A549 treated with ZK216348 at 1 μM for 4 hours (cell line): Measurements from ENCODE around the gene KRTAP4-8. TPM values are rescaled to one million over a fixed set of nuclear protein-coding genes. Genes with fewer than 3 reads are reported as not detected.

Experiments
- total RNA-seq: library from RNA; stranded (reverse); fragments of 200-300 nt; extraction: Qiagen RNA extraction; gene quantifications from 5 replicates; pipeline ENCODE4 v1.2.3, GENCODE V29; 2022; ENCODE audit warnings: low read depth

KRTAP4-8 gene
- not detected in 5 replicates for total RNA-seq

DNA sequence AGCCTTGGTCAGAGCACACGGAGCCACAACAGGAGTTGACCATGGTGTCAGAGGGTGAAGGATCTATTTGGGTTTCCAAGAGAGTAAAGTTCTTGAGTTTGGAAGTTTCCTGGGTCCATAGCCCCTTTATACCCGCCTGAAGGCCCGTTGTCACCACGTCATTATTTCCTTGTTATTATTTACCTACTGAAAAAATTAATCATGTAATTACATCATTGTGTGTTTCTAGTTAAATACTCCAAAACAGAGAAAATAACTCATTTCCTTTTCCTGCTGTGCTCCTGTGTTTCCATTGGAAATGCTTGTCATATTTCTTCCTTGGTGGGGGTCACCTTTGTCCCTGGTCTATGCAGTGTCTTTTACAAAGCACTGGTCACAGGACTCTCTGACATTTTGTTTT, at the start of gene KRTAP4-8:
TSS of gene KRTAP4-8 (minus strand) at position 101 of the 400 bp plus-strand sequence. CDS start at position 43, 58 bp downstream.

GRCh38 chr17:41140360-41141131, 42.6 kb upstream of the KRTAP4-8 start, which contains the start of gene KRTAP4-6:
Gene KRTAP4-6, minus strand, starts transcription at chr17:41140544. Its CDS starts 57 bp downstream, at chr17:41140487.

GRCh38 chr17:41123991-41124371, 26.0 kb upstream of the KRTAP4-8 start, which contains the start of gene KRTAP4-12:
Gene KRTAP4-12, minus strand, starts transcription at chr17:41124182. Its CDS starts 60 bp downstream, at chr17:41124122.

DNA sequence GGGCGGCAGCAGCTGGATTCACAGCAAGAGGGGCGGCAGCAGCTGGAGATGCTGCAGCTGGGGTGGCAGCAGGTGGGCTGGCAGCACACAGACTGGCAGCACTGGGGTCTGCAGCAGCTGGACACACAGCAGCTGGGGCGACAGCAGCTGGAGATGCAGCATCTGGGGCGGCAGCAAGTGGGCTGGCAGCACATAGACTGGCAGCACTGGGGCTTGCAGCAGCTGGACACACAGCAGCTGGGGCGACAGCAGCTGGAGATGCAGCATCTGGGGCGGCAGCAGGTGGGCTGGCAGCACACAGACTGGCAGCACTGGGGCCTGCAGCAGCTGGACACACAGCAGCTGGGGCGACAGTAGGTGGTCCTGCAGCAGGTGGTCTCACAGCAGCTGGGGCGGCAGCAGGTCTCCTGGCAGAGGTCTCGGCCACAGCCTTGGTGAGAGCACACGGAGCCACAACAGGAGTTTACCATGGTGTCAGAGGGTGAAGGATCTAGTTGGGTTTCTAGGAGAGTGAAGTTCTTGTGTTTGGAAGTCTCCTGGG, 20.0 kb upstream of the KRTAP4-8 start, which contains the start of gene KRTAP4-11:
TSS of gene KRTAP4-11 (minus strand) at position 528 of the 541 bp plus-strand sequence. CDS start at position 470, 58 bp downstream.

DNA sequence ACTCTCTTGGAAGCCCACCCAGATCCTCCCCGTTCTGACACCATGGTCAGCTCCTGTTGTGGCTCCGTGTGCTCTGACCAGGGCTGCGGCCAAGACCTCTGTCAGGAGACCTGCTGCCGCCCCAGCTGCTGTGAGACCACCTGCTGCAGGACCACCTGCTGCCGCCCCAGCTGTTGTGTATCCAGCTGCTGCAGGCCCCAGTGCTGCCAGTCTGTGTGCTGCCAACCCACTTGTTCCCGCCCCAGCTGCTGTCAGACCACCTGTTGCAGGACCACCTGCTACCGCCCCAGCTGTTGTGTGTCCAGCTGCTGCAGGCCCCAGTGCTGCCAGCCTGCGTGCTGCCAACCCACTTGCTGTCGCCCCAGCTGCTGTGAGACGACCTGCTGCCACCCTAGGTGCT, 7.4 kb upstream of the KRTAP4-8 start, which contains the start of gene KRTAP4-9:
TSS of gene KRTAP4-9 (plus strand) at position 43 of the 400 bp plus-strand sequence. CDS start at position 43, 0 bp downstream.

GRCh38 chr17:41101586-41102259, 3.8 kb upstream of the KRTAP4-8 start, which contains the start of gene KRTAP4-16:
Gene KRTAP4-16, minus strand, starts transcription at chr17:41102209. Its CDS starts 0 bp downstream, at chr17:41102209.

DNA sequence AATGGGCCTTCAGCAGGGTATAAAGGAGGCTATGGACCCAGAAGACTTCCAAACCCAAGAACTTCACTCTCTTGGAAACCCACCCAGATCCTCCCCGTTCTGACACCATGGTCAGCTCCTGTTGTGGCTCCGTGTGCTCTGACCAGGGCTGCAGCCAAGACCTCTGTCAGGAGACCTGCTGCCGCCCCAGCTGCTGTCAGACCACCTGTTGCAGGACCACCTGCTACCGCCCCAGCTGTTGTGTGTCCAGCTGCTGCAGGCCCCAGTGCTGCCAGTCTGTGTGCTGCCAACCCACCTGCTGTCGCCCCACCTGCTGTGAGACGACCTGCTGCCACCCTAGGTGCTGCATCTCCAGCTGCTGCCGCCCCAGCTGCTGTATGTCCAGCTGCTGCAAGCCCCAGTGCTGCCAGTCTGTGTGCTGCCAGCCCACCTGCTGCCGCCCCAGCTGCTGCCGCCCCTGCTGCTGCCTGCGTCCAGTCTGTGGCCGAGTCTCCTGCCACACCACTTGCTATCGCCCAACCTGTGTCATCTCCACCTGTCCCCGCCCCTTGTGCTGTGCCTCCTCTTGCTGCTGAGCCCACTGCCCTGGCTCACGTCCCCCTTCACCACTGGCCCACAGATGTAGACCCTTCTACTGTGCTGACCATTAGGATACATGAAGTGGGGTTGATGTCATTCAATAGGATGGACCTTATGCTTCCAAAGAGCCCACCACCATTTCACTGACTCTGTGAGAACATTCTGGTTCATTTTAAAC, 13.7 kb downstream of the KRTAP4-8 start, which contains the start of gene KRTAP4-7:
TSS of gene KRTAP4-7 (plus strand) at position 51 of the 757 bp plus-strand sequence. CDS start at position 108, 57 bp downstream.

DNA sequence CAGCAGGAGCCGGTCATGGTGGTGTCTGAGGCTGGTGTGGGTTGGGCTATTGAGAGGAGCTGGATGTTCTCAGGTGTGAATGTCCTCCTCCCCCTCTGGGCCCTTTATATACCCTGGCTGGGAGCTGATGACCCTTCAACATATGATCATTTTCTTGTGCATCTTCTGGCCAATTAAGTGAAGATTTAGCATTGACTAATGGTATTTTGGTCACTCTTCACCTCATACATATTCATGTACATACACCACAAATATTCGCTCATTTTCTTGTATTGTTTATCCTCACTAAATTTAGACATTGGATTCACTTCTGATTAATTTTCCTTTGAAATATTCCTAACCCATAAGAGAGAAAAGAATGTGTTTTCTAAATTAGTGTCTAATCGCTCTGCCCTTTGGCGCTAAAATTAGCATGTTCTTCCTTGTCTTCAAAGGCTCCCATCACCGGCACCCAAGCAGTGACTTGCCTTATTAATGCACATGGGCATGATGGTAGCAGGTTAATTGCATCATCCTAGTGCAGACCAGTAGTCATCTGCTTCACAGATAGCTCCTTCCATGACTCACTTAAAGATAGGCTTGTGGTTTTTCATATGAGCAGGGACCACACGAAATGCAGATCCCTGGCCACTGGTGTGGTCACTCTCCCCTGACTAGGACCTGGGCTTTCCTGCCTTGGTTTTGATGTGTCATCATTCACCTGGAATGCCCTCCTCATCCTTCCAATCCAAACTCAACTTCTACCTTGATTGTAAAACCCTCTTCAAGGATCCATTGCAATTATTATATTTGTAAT, 31.9 kb downstream of the KRTAP4-8 start, which contains the start of gene KRTAP2-4:
TSS of gene KRTAP2-4 (minus strand) at position 51 of the 796 bp plus-strand sequence. CDS start at position 17, 34 bp downstream.

GRCh38 chr17:41060052-41060604, 37.8 kb downstream of the KRTAP4-8 start, which contains the start of gene KRTAP2-3:
Gene KRTAP2-3, minus strand, starts transcription at chr17:41060114. Its CDS starts 64 bp downstream, at chr17:41060050.

GRCh38 chr17:41055130-41055529, 42.8 kb downstream of the KRTAP4-8 start, which contains the start of gene KRTAP2-2:
Gene KRTAP2-2, minus strand, starts transcription at chr17:41055230. Its CDS starts 19 bp downstream, at chr17:41055211.

Other genes starting within 250 kb of the KRTAP4-8 start
- not detected in 5 replicates for gene KRT12, start 230.9 kb downstream of the KRTAP4-8 start, total RNA-seq
- gene KRT20, start 212.9 kb downstream of the KRTAP4-8 start, total RNA-seq: 0.18 to 0.61 TPM (median 0.31 TPM) in 5 replicates
- 0.08 to 0.31 TPM (median 0.18 TPM) in 3 of 5 replicates, not detected in the others for gene KRT23, start 160.5 kb downstream of the KRTAP4-8 start, total RNA-seq
- gene KRT39, start 131.2 kb downstream of the KRTAP4-8 start, total RNA-seq: not detected in 5 replicates
- not detected in 5 replicates for gene KRT40, start 113.8 kb downstream of the KRTAP4-8 start, total RNA-seq
- not detected in 5 replicates for gene KRTAP3-3, start 104.0 kb downstream of the KRTAP4-8 start, total RNA-seq
- not detected in 5 replicates for gene KRTAP3-2, start 98.2 kb downstream of the KRTAP4-8 start, total RNA-seq
- gene KRTAP3-1, start 89.0 kb downstream of the KRTAP4-8 start, total RNA-seq: not detected in 5 replicates
- gene KRTAP1-5, start 70.9 kb downstream of the KRTAP4-8 start, total RNA-seq: not detected in 5 replicates
- gene KRTAP1-4, start 67.9 kb downstream of the KRTAP4-8 start, total RNA-seq: not detected in 5 replicates
- gene KRTAP1-3, start 63.3 kb downstream of the KRTAP4-8 start, total RNA-seq: not detected in 5 replicates
- gene KRTAP1-1, start 56.7 kb downstream of the KRTAP4-8 start, total RNA-seq: not detected in 5 replicates
- not detected in 5 replicates for gene KRTAP2-1, start 50.8 kb downstream of the KRTAP4-8 start, total RNA-seq
- not detected in 5 replicates for gene KRTAP2-2, start 42.9 kb downstream of the KRTAP4-8 start, total RNA-seq
- gene KRTAP2-3, start 38.0 kb downstream of the KRTAP4-8 start, total RNA-seq: not detected in 5 replicates
- not detected in 5 replicates for gene KRTAP2-4, start 32.3 kb downstream of the KRTAP4-8 start, total RNA-seq
- gene KRTAP4-7, start 14.0 kb downstream of the KRTAP4-8 start, total RNA-seq: not detected in 5 replicates
- gene KRTAP4-16, start 4.1 kb upstream of the KRTAP4-8 start, total RNA-seq: not detected in 5 replicates
- gene KRTAP4-9, start 7.2 kb upstream of the KRTAP4-8 start, total RNA-seq: not detected in 5 replicates
- gene KRTAP4-11, start 20.2 kb upstream of the KRTAP4-8 start, total RNA-seq: not detected in 5 replicates
- not detected in 5 replicates for gene KRTAP4-12, start 26.0 kb upstream of the KRTAP4-8 start, total RNA-seq
- gene KRTAP4-6, start 42.4 kb upstream of the KRTAP4-8 start, total RNA-seq: not detected in 5 replicates
- not detected in 5 replicates for gene KRTAP4-5, start 51.7 kb upstream of the KRTAP4-8 start, total RNA-seq
- not detected in 5 replicates for gene KRTAP4-4, start 62.6 kb upstream of the KRTAP4-8 start, total RNA-seq
- not detected in 5 replicates for gene KRTAP4-3, start 70.1 kb upstream of the KRTAP4-8 start, total RNA-seq
- gene KRTAP4-2, start 80.1 kb upstream of the KRTAP4-8 start, total RNA-seq: not detected in 5 replicates
- 0.32 TPM in 1 of 5 replicates, not detected in the others for gene KRTAP4-1, start 86.8 kb upstream of the KRTAP4-8 start, total RNA-seq
- gene KRTAP9-1, start 91.7 kb upstream of the KRTAP4-8 start, total RNA-seq: not detected in 5 replicates
- gene KRTAP9-2, start 128.5 kb upstream of the KRTAP4-8 start, total RNA-seq: not detected in 5 replicates
- gene KRTAP9-3, start 134.3 kb upstream of the KRTAP4-8 start, total RNA-seq: not detected in 5 replicates
- gene KRTAP9-8, start 139.9 kb upstream of the KRTAP4-8 start, total RNA-seq: not detected in 5 replicates
- gene KRTAP9-4, start 151.5 kb upstream of the KRTAP4-8 start, total RNA-seq: not detected in 5 replicates
- not detected in 5 replicates for gene KRTAP9-9, start 157.2 kb upstream of the KRTAP4-8 start, total RNA-seq
- not detected in 5 replicates for gene KRTAP9-6, start 167.2 kb upstream of the KRTAP4-8 start, total RNA-seq
- not detected in 5 replicates for gene KRTAP9-7, start 177.6 kb upstream of the KRTAP4-8 start, total RNA-seq
- gene KRTAP29-1, start 204.7 kb upstream of the KRTAP4-8 start, total RNA-seq: not detected in 5 replicates
- not detected in 5 replicates for gene KRTAP16-1, start 211.2 kb upstream of the KRTAP4-8 start, total RNA-seq
- gene KRTAP17-1, start 217.6 kb upstream of the KRTAP4-8 start, total RNA-seq: not detected in 5 replicates